HG03521 (cell line): Measurements from ENCODE around the gene LARGE1.

Source experiments
- ATAC-seq: cut with Tn5 transposase; IDR thresholded peaks from one replicate; pipeline ENCODE4 v1.9.1; 2021; ENCODE audit warnings: mild to moderate bottlenecking, moderate library complexity; ENCODE audit not compliant: unreplicated experiment

The LARGE1 gene

DNA sequence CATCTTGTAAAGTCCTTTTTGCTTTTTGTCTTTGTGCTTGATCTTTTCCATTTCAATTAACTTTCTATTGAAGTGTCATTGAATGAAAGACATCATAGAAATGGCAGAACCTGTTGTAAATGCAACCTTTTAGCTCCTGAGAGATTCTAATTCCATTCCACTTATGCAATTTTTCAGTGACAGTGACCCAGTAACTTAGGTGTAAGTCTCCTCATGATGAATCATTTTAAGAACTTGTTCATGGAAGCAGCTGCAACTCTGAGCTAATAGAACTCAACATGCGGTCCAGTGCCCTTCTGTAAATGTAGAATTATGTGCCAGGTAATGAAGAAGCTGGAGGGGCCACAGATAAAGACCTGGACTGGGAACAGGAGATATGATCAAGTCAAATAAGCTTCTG lies 463.8 kb downstream of the LARGE1 start:
- ATAC-seq, result no peak

GRCh38 chr22:33455036-33455435 lies 465.2 kb downstream of the LARGE1 start:
- ATAC-seq, result no peak

DNA sequence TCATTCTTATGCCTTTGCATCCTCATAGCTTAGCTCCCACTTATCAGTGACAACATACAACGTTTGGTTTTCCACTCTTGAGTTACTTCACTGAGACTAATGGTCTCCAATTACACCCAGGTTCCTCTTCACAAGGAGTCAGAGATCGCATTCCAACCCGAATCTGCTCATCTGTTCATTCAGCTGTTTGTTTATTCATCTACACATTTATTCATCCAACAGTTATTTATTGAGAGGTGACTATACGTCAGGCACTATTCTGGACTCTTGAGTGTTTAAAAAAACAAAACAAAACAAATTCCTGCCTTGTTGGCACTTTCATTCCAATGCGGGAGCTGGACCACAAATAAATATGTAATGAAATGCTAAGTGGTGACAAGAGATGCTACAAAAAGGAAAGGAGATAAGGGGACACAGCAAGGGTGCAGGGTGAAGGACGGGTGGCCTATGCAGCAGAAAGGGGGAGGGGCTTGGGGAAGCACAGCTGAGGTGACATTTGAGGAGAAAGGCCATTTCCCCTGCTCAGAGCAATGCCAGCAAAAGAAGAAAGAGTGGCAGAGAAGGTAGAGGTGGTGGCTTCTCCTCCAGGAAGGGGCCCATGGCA lies 468.3 kb downstream of the LARGE1 start:
- ATAC-seq, result no peak

DNA sequence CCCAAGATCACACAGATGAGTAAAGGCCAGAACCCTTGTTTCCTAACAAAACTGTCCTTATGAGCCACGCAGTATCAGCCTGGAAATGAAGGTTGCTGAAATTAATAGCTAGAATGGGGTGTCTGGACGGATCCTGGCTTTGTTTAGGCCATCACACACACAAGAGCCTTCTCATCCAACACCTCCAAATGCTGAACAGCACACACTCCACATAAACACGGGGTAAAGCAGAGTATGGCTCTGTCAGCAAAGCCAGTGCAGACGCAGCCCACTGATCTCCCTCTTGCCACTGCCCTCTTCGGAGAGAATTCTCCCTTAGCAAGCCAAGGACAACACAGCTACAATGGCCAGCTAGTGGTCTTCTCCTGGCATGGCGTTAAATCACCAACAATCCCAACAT lies 469.5 kb downstream of the LARGE1 start:
- ATAC-seq, result no peak

DNA sequence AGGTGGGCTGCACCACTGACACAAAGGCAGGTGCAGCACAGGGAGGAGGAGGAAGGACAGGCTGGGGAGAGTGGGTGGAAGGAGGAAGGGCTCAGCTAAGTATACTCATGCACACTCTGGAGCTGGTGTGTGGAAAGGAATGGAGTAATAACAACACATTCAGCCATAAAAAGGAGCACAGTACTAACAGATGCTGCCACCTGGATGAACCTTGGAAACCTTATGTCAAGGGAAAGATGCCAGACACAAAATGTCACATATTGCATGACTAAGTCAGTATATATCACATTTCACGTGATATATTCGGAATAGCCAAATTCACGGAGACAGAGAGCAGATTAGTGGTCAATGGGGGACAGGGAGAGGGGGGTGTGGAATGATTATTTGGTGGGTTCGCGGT lies 472.5 kb downstream of the LARGE1 start:
- no peak for ATAC-seq

DNA sequence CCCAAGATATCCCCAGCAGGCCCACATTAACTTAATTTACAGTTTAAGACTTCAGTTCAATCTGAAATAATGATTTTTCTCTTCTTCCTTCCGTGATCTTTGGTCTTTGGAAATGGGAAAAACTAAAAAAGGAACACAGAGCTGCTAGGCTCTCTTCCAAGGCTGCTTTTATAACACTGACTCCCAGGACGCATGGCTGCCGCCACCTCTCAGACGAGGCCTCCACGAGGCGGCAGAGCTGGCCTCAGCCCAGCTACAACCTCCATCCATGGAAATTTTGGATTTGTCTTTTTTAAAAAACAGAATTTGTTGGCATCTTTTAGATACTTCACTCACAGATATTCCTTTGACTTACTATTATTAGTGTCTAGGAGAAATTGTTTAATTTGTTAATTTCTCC lies 476.6 kb downstream of the LARGE1 start:
- ATAC-seq, result no peak

DNA sequence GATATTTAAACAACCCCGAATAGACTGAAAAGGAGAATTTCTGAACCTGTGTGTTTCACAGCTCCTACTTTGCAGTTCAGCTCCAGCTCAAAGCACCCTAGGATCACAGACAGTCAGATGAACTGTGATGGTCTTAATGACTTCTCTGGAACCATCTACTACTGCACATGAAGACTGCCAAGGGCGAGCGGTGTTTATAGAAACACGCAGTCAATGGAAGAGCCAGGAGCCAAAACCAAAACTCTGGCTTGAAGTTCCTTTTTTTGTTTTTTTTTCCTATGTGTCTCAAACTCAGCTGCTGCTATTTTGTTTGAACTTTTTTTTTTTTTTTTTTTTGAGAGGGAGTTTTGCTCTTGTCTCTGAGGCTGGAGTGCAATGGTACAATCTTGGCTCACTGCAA lies 479.5 kb downstream of the LARGE1 start:
- no peak for ATAC-seq

DNA sequence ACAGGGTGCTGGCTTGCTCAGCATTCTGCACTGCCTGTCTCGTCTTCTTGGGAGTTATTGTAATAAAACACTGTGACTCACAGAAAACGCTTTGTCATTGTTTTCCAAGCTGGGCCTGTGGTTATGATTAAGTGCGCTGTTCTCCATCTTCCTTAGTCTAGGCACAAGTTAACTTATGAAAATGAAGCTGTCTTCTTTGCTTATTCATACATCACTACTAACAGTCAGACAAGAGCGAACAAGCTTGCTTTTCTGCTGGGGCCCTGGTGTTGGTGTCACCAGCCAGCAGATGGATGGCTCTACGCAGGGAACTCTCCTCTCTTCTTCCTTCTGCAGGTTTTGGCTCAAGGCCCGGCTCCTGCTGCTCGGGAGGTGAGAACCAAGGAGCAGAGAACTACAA lies 482.0 kb downstream of the LARGE1 start:
- ATAC-seq, result no peak

- no peak for ATAC-seq
Measured at GRCh38 chr22:33431300-33431699, 489.0 kb downstream of the LARGE1 start.

- no peak for ATAC-seq
Measured at GRCh38 chr22:33429281-33429680, 491.0 kb downstream of the LARGE1 start.

DNA sequence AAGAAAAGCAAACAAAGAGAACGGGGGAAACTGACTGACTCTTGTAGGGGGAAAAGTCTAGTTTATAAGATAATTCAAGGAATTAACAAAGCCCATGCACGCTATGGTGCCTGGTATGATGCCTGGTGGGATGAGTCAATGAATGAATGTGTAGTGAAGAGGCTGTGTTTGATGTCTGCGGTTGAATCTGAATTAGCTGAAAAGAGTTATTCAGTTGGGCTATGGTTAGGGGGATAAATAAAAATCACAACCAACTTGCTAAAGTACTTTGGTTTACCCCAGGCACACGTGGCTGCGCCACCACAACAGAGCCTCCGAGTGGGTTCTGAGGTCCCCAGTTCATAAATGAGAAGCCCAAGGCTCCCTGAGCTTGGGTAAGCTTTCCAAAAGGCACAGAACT lies 492.8 kb downstream of the LARGE1 start:
- ATAC-seq, result no peak

DNA sequence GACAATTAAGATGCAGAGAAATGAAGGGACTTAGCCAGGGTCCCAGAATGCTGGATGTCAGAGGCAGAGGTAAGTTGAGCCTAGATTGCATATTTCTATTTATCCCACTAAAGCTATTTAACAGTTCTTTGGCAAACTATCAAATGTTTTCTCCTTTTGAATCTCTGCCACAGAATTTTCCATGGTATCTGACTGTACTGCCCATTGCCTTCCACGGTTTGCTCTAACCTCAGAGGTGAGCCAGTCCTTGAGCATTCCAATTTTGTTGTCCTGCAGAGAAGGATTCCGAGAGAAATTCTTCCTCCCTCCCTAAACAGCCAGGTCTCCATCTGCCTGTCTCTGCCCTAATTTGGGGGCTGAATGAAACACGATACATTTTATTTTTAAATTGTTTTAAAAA lies 493.8 kb downstream of the LARGE1 start:
- no peak for ATAC-seq

GRCh38 chr22:33421859-33422258 lies 498.4 kb downstream of the LARGE1 start:
- ATAC-seq, result no peak

DNA sequence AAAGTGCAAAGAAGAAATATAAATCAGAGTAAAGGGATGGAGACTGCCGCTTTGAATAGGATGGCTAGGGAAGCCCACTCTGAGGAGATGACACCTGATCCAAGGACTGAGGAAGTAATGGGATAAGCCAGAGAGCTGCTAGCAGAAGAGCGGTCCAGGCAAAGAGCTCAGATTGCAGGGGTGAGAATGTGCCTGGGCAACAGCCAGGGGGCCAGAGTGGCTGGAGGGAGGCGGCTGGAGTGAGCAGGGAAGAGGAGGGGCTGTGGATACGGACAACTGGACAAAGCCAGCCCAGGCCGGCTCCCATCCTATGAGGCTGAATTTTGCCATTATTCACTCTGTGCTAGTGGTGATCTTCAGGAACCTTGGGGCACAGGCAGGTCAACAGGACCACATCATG lies 501.8 kb downstream of the LARGE1 start:
- no peak for ATAC-seq

GRCh38 chr22:33415401-33415800 lies 504.9 kb downstream of the LARGE1 start:
- no peak for ATAC-seq

GRCh38 chr22:33409079-33409478 lies 511.2 kb downstream of the LARGE1 start:
- ATAC-seq, result no peak

DNA sequence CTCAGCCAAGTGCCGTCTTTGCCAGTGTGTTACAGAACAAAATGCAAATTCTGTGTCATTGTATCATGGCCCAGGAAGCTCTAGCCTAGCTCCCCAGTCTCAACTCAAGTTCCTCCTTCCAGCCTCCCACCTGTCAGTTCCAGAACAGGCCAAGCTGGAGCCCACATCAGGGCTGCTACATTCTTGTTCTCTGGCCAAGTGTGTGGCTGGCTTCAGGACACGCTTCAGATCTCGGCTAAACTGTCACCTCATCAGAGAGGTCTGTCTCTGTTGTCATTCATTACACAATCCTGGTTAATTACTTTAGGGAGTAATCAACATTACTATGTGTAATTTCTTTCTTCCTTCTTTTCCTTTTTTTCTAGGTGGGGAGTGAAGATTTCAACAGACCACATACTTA lies 515.1 kb downstream of the LARGE1 start:
- no peak for ATAC-seq

DNA sequence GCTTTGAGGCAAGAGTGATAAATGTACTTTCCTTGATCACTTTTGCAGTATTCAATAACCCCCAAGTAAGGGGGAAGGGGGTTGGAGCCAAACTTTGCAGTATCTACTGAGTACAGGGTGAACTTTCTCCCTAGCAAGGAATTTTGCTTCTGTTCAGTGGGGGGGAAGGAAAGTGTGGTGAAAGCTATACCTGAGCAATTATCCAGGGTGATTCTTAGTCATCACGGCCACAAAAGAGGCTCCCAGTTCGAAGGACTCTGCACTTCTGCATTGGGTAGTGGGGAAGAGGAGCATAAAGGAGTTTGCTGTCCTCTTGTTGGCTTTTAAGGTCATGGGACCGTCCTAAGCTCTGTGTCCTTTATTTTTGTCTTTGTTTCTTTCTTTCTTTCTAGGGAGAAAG lies 515.6 kb downstream of the LARGE1 start:
- ATAC-seq, result no peak

GRCh38 chr22:33402325-33402724 lies 518.0 kb downstream of the LARGE1 start:
- ATAC-seq, result no peak

DNA sequence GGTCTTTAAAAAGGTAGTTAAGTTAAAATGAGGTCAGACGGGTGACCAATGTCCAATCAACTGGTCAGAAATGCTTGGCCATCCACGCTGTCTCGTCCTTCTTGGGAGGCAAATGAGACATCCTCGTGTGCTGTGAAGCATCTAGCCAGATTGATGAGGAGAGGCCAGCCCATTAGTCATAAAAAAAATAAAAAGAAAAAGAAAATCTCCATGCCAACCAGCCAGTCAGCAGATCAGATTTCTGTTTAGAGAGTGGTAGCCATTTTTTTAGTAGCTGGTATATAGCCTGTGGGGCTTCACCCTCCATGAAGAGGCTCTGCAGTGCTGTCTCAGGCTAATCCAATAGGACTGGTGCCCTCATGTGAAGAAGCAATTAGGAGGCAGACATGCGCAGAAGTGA lies 519.0 kb downstream of the LARGE1 start:
- no peak for ATAC-seq

DNA sequence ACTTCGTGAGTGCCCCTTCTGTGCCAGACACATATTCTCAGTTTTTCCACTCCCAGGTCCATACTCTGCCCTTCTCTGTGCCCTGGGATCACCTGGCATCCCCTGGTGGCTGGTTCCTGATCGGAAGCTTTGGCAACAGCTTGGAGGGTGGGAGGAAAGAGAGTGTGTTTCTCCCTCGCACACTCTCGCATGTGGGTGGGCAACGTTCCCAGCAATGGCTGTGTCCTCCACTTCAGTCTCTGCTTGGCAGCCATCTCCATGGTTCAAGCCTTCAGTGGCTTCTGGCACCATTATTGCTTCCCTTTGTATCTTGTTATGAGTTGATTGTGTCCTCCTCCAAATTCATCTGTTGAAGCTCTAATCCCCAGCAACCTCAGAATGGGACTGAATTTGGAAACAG lies 519.4 kb downstream of the LARGE1 start:
- no peak for ATAC-seq

- no peak for ATAC-seq
Measured at GRCh38 chr22:33400061-33400840, 520.0 kb downstream of the LARGE1 start.

- ATAC-seq, result no peak
Measured at GRCh38 chr22:33397381-33397907, 522.8 kb downstream of the LARGE1 start.
